PC-3 (cell line): ENCODE results near the gene BAG5. TPM values are rescaled to one million over a fixed set of nuclear protein-coding genes. Genes with fewer than 3 reads are reported as not detected.

Experiments
- ATAC-seq: fragments of 200-7000 bp; cut with Tn5 transposase; 2 replicates; pipeline ENCODE4 v1.9.1; 2020; ENCODE audit warnings: mild to moderate bottlenecking, moderate library complexity
- BruUV-seq: library from RNA; stranded (reverse); fragments of 400-500 nt; replicated peaks from 2 replicates; lab custom pipeline; 2021; lab: Mats Ljungman, UMichigan
- CTCF ChIA-PET: fragments of 300-600 bp; sonication (Branson Sonifier 250); formaldehyde crosslinking; loops from one replicate; lab custom pipeline; 2022; ENCODE audit warnings: antibody characterized with exemption; lab: Charles Lee
- POLR2A ChIA-PET: fragments of 300-600 bp; sonication (Branson Sonifier 250); formaldehyde crosslinking; loops from one replicate; lab custom pipeline; 2022; ENCODE audit warnings: antibody characterized with exemption; ENCODE audit not compliant: unreplicated experiment; lab: Charles Lee
- DNase-seq: peaks from one replicate; pipeline ENCODE4 v3.0.0-alpha.2; 2015
- H2AFZ ChIP-seq: fragments of 300-600 bp; sonication (generic); 2 replicates; pipeline ENCODE4 v1.6.0; 2016; ENCODE audit warnings: antibody characterized with exemption, low read length
- H3F3A ChIP-seq: fragments of 300-600 bp; sonication (generic); one replicate; pipeline ENCODE4 v1.6.0; 2017; ENCODE audit warnings: antibody characterized with exemption, low read length, control low read depth, mild to moderate bottlenecking; ENCODE audit not compliant: unreplicated experiment
- H3K27ac ChIP-seq: fragments of 300-600 bp; sonication (generic); 2 replicates; pipeline ENCODE4 v1.5.1; 2016; ENCODE audit warnings: mild to moderate bottlenecking, low read length
- H3K27me3 ChIP-seq: fragments of 300-600 bp; sonication (generic); 2 replicates; pipeline ENCODE4 v1.6.1; 2016; ENCODE audit warnings: low read length, mixed read lengths
- H3K36me3 ChIP-seq: fragments of 300-600 bp; sonication (generic); 2 replicates; pipeline ENCODE4 v1.6.1; 2016; ENCODE audit warnings: low read depth, mixed run types, low read length, mixed read lengths
- H3K4me1 ChIP-seq: fragments of 300-600 bp; sonication (generic); 2 replicates; pipeline ENCODE4 v1.5.1; 2016; ENCODE audit warnings: low read length; ENCODE audit not compliant: insufficient read depth
- H3K4me2 ChIP-seq: fragments of 300-600 bp; sonication (generic); 2 replicates; pipeline ENCODE4 v1.6.0; 2016; ENCODE audit warnings: low read length
- H3K4me3 ChIP-seq: fragments of 300-600 bp; sonication (generic); 2 replicates; pipeline ENCODE4 v1.5.1; 2016; ENCODE audit warnings: mild to moderate bottlenecking, low read length, mixed read lengths
- H3K79me2 ChIP-seq: fragments of 300-600 bp; sonication (generic); 2 replicates; pipeline ENCODE4 v1.6.1; 2017; ENCODE audit warnings: low read length, mixed read lengths
- H3K9ac ChIP-seq: fragments of 300-600 bp; sonication (generic); 2 replicates; pipeline ENCODE4 v1.6.0; 2016; ENCODE audit warnings: mild to moderate bottlenecking, low read length
- H3K9me2 ChIP-seq: fragments of 300-600 bp; sonication (generic); replicated peaks from 2 replicates; pipeline ENCODE4 v1.6.1; 2016; ENCODE audit warnings: mixed run types, low read length, mixed read lengths
- H3K9me3 ChIP-seq: fragments of 300-600 bp; sonication (generic); 2 replicates; pipeline ENCODE4 v1.6.1; 2016; ENCODE audit warnings: low read length, mixed read lengths
- H4K20me1 ChIP-seq: fragments of 300-600 bp; sonication (generic); 2 replicates; pipeline ENCODE4 v1.6.1; 2016; ENCODE audit warnings: low read length, mixed read lengths
- CTCF ChIP-seq: fragments of 300-600 bp; sonication (generic); conservative IDR thresholded peaks from 2 replicates; pipeline ENCODE4 v1.5.1; 2017; ENCODE audit warnings: antibody characterized with exemption, low read depth, mild to moderate bottlenecking, low read length
- EZH2 ChIP-seq: fragments of 300-600 bp; sonication (generic); IDR thresholded peaks from one replicate; pipeline ENCODE4 v1.6.1; 2017; ENCODE audit warnings: antibody characterized with exemption, mild to moderate bottlenecking, low read length; ENCODE audit not compliant: unreplicated experiment
- EZH2phosphoT487 ChIP-seq: fragments of 300-600 bp; sonication (generic); IDR thresholded peaks from 2 replicates; pipeline ENCODE4 v1.6.1; 2018; ENCODE audit warnings: mild to moderate bottlenecking, antibody characterized with exemption, low read length, borderline replicate concordance
- intact Hi-C: fragments of 100-400 bp; cut with micrococcal nuclease; formaldehyde crosslinking; loops from 2 replicates; pipeline ENCODE4 v1.9.0; 2023
- total RNA-seq: library from RNA; depleted of rRNA; stranded (reverse); fragments of >200 nt; gene quantifications from 2 replicates; pipeline ENCODE4 v1.2.3, GENCODE V29; 2014

Gene BAG5
- total RNA-seq, 1 experiment from 2014 or later = 33.0 TPM

GRCh38 chr14:103517721-103518421, 44.6 kb downstream of the BAG5 start:
- no peaks in the 10 kb centered on the region for H3F3A ChIP-seq
- H3K9ac ChIP-seq = no peak overlapping the region
- H3K4me2 ChIP-seq = no peak overlapping the region
- POLR2A ChIA-PET = no interaction called here
- no peak overlapping the region for H3K4me3 ChIP-seq
- H3K27ac ChIP-seq = no peak overlapping the region
- H3K36me3 ChIP-seq = no peaks in the 10 kb centered on the region
- no TSS peak for BruUV-seq
- no peak overlapping the region for H2AFZ ChIP-seq
- TF ChIP-seq CTCF (no peak), EZH2phosphoT487 (no peak), EZH2 (no peak)
- CTCF ChIA-PET = interaction anchor here (1.5 to 2.0 kb wide), 3 partner anchors 23 to 34 kb away, joined by 4 to 7 read pairs (median 5); no protein-coding TSS in a partner anchor
- 0 out of 2 replicates have a peak, but pooled peaks cover 4% of the 10 kb centered on the region for H3K79me2 ChIP-seq
- H4K20me1 ChIP-seq = peaks cover 7% of the 10 kb centered on the region; the same call in 1 of the 2 replicates
- H3K9me2 ChIP-seq = no peaks in the 10 kb centered on the region
- peaks cover 9% of the 10 kb centered on the region for H3K4me1 ChIP-seq
- no peaks in the 10 kb centered on the region for H3K27me3 ChIP-seq
- DNase-seq (no peak), ATAC-seq (no peak)
- no peaks in the 10 kb centered on the region for H3K9me3 ChIP-seq
- intact Hi-C loops = no loop called here

- no peaks in the 10 kb centered on the region for H3K9me2 ChIP-seq
- H3K27ac ChIP-seq = no peak overlapping the region
- H3K4me1 ChIP-seq = peaks cover 9% of the 10 kb centered on the region
- no peaks in the 10 kb centered on the region for H3K36me3 ChIP-seq
- H3K4me2 ChIP-seq = no peak overlapping the region
- no peak overlapping the region for H3K4me3 ChIP-seq
- POLR2A ChIA-PET = no interaction called here
- CTCF ChIA-PET = no interaction called here
- intact Hi-C loops = no loop called here
- no peak overlapping the region for H2AFZ ChIP-seq
- no peaks in the 10 kb centered on the region for H3F3A ChIP-seq
- H3K9me3 ChIP-seq = no peaks in the 10 kb centered on the region
- DNase-seq (no peak), ATAC-seq (no peak)
- BruUV-seq = no TSS peak
- H3K9ac ChIP-seq = no peak overlapping the region
- H3K27me3 ChIP-seq = no peaks in the 10 kb centered on the region
- TF ChIP-seq EZH2phosphoT487 (no peak), EZH2 (no peak), CTCF (no peak)
- peaks cover 7% of the 10 kb centered on the region; the same call in 1 of the 2 replicates for H4K20me1 ChIP-seq
- 0 out of 2 replicates have a peak, but pooled peaks cover 3% of the 10 kb centered on the region for H3K79me2 ChIP-seq
Measured at GRCh38 chr14:103517174-103517566, 45.3 kb downstream of the BAG5 start.
